Osteocyte (in vitro differentiated cells): ENCODE measurements around the gene AOPEP. TPM values are rescaled to one million over a fixed set of nuclear protein-coding genes. Genes with fewer than 3 reads are reported as not detected.
A peak's percentile ranks its signal among the peaks of the same experiment; 100 is the strongest.

Experiments used
- DNase-seq: peaks from one replicate; pipeline ENCODE4 v3.0.0; 2021; ENCODE audit warnings: mixed read lengths; ENCODE audit not compliant: unreplicated experiment; ENCODE audit errors: extremely low spot score
- H3K27ac Mint-ChIP-seq: one replicate; pipeline ENCODE4 v1.8.0; 2021; ENCODE audit warnings: mild to moderate bottlenecking, mixed read lengths; ENCODE audit not compliant: unreplicated experiment
- H3K27me3 Mint-ChIP-seq: one replicate; pipeline ENCODE4 v1.8.0; 2021; ENCODE audit warnings: mixed read lengths; ENCODE audit not compliant: unreplicated experiment
- H3K36me3 Mint-ChIP-seq: one replicate; pipeline ENCODE4 v1.8.0; 2021; ENCODE audit warnings: mixed read lengths; ENCODE audit not compliant: unreplicated experiment
- H3K4me1 Mint-ChIP-seq: one replicate; pipeline ENCODE4 v1.8.0; 2021; ENCODE audit warnings: mixed read lengths; ENCODE audit not compliant: unreplicated experiment
- H3K4me3 Mint-ChIP-seq: one replicate; pipeline ENCODE4 v1.8.0; 2021; ENCODE audit warnings: mild to moderate bottlenecking, moderate library complexity, mixed read lengths; ENCODE audit not compliant: unreplicated experiment
- H3K9me3 Mint-ChIP-seq: one replicate; pipeline ENCODE4 v1.8.0; 2021; ENCODE audit warnings: mixed read lengths; ENCODE audit not compliant: unreplicated experiment
- CTCF ChIP-seq: fragments of 200-600 bp; sonication (generic); IDR thresholded peaks from 2 replicates; pipeline ENCODE4 v1.5.0; 2021; ENCODE audit warnings: antibody characterized with exemption, mild to moderate bottlenecking, moderate library complexity
- total RNA-seq: library from RNA; stranded (reverse); gene quantifications from 2 replicates; pipeline ENCODE4 v1.2.1, GENCODE V29; 2021

The AOPEP gene
- total RNA-seq, 1 donor from 2014 or later = 108 TPM

GRCh38 chr9:95112436-95113280 is 386.2 kb downstream of the AOPEP start:
- Mint-ChIP-seq H3K4me3 (no peak overlapping the region), H3K36me3 (peaks cover 28% of the 10 kb centered on the region), H3K9me3 (no peaks in the 10 kb centered on the region), H3K27me3 (no peaks in the 10 kb centered on the region), H3K27ac (peak overlapping the region; percentile 60), H3K4me1 (peaks cover 43% of the 10 kb centered on the region)
- DNase-seq = no peak
- no peak for TF ChIP-seq CTCF

GRCh38 chr9:95115104-95115503 is 388.6 kb downstream of the AOPEP start:
- no peak for DNase-seq

GRCh38 chr9:95116002-95116807 is 389.7 kb downstream of the AOPEP start:
- Mint-ChIP-seq H3K4me1 (peaks cover 58% of the 10 kb centered on the region), H3K27me3 (no peaks in the 10 kb centered on the region), H3K4me3 (no peak overlapping the region), H3K36me3 (peaks cover 14% of the 10 kb centered on the region), H3K9me3 (no peaks in the 10 kb centered on the region), H3K27ac (peak overlapping the region; percentile 86)
- peak; percentile 19 for TF ChIP-seq CTCF
- DNase-seq = no peak

More at GRCh38 chr9:95115104-95115503, 388.6 kb downstream of the AOPEP start:
- Mint-ChIP-seq H3K36me3 (peaks cover 17% of the 10 kb centered on the region), H3K27me3 (no peaks in the 10 kb centered on the region), H3K9me3 (no peaks in the 10 kb centered on the region), H3K4me3 (no peak overlapping the region), H3K4me1 (peaks cover 51% of the 10 kb centered on the region), H3K27ac (peak overlapping the region; percentile 52)
- TF ChIP-seq CTCF = no peak

GRCh38 chr9:95116808-95117204 is 390.3 kb downstream of the AOPEP start:
- Mint-ChIP-seq H3K36me3 (peaks cover 14% of the 10 kb centered on the region), H3K4me3 (no peak overlapping the region), H3K27me3 (no peaks in the 10 kb centered on the region), H3K27ac (peak overlapping the region; percentile 86), H3K4me1 (peaks cover 62% of the 10 kb centered on the region), H3K9me3 (no peaks in the 10 kb centered on the region)
- TF ChIP-seq CTCF = no peak
- DNase-seq = no peak

- no peak for DNase-seq
- H3K36me3 Mint-ChIP-seq = peaks cover 6% of the 10 kb centered on the region
- peak overlapping the region; percentile 28 for H3K4me3 Mint-ChIP-seq
- TF ChIP-seq CTCF = no peak
- peak overlapping the region; percentile 86 for H3K27ac Mint-ChIP-seq
- H3K9me3 Mint-ChIP-seq = no peaks in the 10 kb centered on the region
- peaks cover 62% of the 10 kb centered on the region for H3K4me1 Mint-ChIP-seq
- H3K27me3 Mint-ChIP-seq = no peaks in the 10 kb centered on the region
Measured at GRCh38 chr9:95118596-95118995, 392.1 kb downstream of the AOPEP start.
